IPS DF 19.7 (cell line): Measurements from ENCODE around the gene SLC47A2.

ENCODE experiments used
- DNase-seq: peaks from one replicate; pipeline ENCODE4 v3.0.0-alpha.2; 2013; ENCODE audit warnings: low read depth, low spot score

The SLC47A2 gene

DNA sequence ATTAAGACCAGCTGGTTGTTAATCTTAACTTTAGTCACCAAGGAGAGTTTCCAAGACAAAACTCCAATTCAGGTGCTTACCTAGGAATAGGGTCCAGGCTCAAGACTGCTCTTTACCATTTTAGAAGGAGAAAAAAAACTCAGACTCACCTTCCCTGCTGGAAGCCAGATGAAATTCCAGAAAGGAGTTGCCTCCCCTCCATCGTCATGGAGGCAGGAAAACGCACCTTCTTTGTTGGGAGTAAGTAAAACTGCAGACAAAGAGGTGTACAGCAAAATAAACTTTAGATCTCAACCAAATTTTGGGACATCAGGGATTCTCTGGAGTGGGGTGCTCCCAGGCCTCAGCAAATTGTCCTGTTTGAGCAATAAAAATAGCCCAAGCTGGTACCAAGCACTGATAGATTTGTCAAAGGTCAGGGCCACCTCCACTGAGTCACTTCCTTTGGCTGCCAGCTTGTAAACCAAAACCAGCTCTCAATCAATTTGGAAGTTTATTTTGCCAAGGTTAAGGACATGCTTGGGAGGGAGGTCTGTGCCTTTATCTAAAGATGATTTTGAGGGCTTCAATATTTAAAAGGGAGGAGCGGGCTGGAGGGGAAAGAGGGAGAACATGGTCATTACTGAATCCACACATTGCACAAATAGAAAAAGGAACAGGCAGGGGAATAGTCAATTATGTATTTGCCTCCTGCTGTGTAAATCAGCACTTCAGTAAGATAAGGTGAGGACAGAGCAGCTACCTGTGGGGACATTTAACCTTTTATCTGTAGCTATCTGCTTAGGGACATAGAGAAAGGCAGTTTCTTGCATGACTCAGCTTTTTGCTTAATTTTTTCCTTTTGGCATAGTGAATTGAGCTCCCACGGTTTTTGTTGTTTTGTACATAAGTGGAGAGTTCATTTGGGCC lies 69.3 kb downstream of the SLC47A2 start:
- DNase-seq = no peak

DNA sequence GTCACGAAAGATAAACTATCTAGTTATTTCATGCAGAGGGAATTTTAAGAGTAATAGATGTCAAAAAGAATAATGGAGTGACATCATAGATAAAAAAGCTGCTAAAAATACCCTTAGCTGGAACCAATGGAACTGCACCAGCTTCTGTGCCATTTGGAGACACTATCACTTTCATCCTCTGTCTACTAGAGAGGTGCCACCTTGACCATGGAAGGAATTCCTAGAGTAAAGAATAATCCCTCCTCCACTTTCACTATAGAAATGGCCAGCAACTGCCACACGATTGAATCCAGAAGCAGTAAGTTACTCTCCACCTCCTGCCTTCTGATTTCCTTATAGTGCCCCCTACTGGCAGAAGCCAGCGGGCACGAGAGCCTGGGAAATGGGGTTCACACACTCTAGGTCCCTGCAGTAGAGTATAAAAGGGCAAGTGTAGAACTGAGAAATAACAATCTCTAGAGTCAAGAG lies 70.6 kb downstream of the SLC47A2 start:
- no peak for DNase-seq

DNA sequence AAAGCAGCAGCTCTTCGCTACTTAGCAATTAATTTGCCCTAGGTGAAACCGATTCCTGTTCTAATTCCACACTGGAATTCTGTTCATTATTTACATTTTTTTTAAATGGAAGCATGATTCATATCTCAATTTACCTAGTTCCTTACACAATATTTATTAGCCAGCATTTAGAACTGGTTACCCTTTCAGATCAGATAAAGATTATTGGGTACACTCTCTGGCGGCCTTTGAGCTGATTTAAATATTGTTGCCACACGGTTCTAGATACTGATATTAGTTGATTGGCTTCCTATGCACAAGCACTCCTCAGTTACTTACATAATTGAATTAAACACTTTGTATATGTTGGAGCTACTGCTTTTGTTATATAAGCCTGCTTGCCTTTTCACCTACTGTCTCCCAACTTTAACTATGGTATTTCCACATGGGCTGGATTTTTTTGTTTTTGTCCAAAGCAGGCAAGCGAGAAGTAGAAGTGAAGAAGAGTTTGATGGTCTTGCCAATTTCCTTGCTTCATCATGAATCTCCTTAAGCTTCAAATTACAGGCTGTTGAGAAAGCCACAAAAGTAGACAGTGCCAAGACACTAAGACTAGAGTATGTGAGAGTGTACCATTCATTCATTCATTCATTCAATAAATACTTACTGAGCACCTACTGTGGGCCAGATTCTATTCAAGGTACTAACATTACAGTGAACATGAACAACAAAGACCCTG lies 71.7 kb downstream of the SLC47A2 start:
- DNase-seq = no peak

DNA sequence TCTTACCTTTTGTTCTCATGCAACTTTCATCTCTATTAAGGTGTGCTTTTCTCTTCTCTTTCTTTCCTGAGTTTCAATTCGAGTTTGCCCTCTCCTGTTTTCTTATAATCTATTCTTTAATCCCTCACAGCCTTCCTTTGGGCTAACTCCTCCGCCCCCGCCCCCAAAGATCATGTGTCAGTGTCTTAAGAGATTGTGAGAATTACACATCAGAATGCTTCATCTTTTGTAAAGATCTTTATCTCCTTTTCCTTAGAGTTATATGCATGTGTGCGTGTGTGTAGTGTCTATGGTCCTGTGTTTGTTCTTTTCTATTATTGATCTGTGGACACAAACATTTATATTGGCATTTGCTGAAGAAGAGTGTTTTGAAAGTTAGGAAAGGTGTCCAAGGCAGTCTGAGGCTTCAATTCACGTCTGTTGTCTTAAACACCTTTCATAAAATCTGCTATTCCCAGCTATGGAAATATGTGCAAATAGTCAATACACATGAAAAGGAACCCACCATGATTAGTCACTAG lies 74.0 kb downstream of the SLC47A2 start:
- no peak for DNase-seq

DNA sequence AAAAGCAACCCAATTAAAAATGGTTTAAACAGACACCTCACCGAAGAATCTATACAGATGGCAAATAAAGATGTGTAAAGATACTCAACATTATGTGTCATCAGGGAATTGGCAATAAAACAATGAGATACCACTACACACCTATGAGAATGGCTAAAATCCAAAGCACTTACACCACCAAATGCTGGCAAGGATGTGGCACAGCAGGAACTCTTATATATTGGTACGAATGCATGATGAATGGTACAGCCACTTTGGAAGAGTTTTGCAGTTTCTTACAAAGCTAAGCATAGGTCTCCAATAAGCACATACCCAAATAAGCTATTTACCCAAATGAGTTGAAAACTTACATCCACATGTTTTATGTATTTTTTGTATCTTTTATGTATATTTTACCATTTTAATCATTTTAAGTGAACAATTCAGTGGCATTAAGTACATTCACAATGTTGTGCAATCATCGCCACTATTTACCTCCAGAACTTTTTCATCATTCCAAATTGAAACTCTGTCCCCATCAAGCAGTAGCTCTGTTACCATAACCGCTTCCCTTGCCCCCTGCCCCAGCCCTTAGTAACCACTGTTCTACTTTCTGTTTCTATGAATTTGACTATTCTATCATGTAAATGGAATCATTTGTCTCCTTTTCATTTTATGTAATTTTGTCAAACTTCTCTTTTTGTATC lies 74.6 kb downstream of the SLC47A2 start:
- DNase-seq = no peak

DNA sequence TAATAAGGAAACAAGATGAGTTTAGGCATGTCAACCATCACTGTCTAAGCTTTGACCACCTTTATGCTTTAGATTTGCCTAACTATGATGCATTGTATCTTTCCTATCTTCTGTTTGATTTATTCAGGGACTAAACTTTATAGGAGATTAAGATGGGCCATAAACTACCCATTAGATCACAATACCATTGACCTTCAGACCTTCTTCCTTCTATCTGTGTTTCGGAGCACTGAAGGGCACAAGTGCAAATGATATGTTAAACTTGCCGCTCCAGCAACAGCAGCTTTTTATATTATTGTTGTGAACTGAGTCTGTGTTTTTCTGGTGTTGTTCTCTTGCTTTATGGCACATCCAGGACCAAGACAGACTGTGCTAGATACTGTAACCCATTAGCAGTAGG lies 84.5 kb downstream of the SLC47A2 start:
- DNase-seq = no peak

DNA sequence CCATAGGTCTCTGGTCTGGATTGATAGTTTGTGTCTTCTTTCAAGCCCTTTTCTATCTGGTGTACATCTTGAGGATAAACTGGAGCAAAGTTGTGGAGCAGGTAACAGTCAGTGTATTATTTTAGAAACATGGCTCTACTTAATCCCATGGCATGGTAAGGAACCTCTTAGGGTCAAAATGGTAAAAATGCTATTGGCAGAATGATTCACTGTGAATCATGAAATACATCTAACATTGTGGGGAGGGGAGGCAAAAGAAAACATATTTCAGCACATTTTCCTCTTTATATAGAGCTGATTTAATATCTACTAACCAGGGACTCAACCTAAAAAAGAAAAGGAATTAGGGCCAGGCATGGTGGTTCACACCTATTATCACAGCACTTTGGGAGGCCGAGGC lies 85.7 kb downstream of the SLC47A2 start:
- DNase-seq = no peak

GRCh38 chr17:19630035-19630434 lies 86.3 kb downstream of the SLC47A2 start:
- no peak for DNase-seq

- no peak for DNase-seq
These were observed 86.9 kb downstream of the SLC47A2 start for GRCh38 chr17:19629449-19629848.
